CD14-positive monocyte (primary cell): ENCODE measurements around the gene DBN1. TPM values are rescaled to one million over a fixed set of nuclear protein-coding genes. Genes with fewer than 3 reads are reported as not detected.

Experiments
- DNase-seq, 3 donors: peaks; one replicate each; pipeline ENCODE4 v3.0.0-alpha.2; 2011 to 2022
- H2AFZ ChIP-seq: 2 replicates; pipeline ENCODE4 v1.6.0; 2012; ENCODE audit warnings: mild to moderate bottlenecking, low read depth, low read length, inconsistent platforms; ENCODE audit not compliant: insufficient read depth, poor library complexity, severe bottlenecking
- H3K27ac ChIP-seq, 2 donors: 1 replicate in 1 of 2; 2 replicates in 1 of 2; pipeline ENCODE4 v1.5.1; 2012 to 2013; ENCODE audit warnings: low read length in 2 of 2, control low read depth in 1 of 2, inconsistent platforms in 1 of 2, low read depth in 1 of 2, mild to moderate bottlenecking in 1 of 2
- H3K27me3 ChIP-seq, 2 donors: one replicate each; pipeline versions ENCODE4 v1.6.0 to v1.6.1; 2011 to 2013; ENCODE audit warnings: low read length in 2 of 2; ENCODE audit not compliant: control insufficient read depth in 2 of 2, insufficient read depth in 2 of 2
- H3K36me3 ChIP-seq, 2 donors: replicated peaks in 1 of 2; 1 replicate in 1 of 2; 2 replicates in 1 of 2; pipeline versions ENCODE4 v1.5.1 to v1.6.1; 2012 to 2013; ENCODE audit warnings: low read length in 2 of 2, control low read depth in 1 of 2, inconsistent platforms in 1 of 2, mild to moderate bottlenecking in 1 of 2; ENCODE audit not compliant: insufficient read depth in 2 of 2, control insufficient read depth in 1 of 2
- H3K4me1 ChIP-seq, 2 donors: 1 replicate in 1 of 2; 2 replicates in 1 of 2; pipeline versions ENCODE4 v1.5.1 to v1.6.1; 2012 to 2013; ENCODE audit warnings: low read length in 2 of 2, control low read depth in 1 of 2, inconsistent platforms in 1 of 2, mild to moderate bottlenecking in 1 of 2, moderate library complexity in 1 of 2; ENCODE audit not compliant: insufficient read depth in 2 of 2, control insufficient read depth in 1 of 2
- H3K4me2 ChIP-seq: replicated peaks from 2 replicates; pipeline ENCODE3; 2012; ENCODE audit warnings: low read length, moderate library complexity, mild to moderate bottlenecking; ENCODE audit not compliant: poor library complexity, severe bottlenecking; ENCODE audit errors: extremely low read depth
- H3K4me3 ChIP-seq, 3 experiments: fragments of 200-600 bp in 1 of 3; sonication (generic) in 1 of 3; replicated peaks in 1 of 3; 1 replicate in 2 of 3; 2 replicates in 1 of 3; pipeline ENCODE4 v1.5.1; 2011 to 2013; ENCODE audit warnings: low read length in 3 of 3, mild to moderate bottlenecking in 3 of 3, control low read depth in 2 of 3, low read depth in 2 of 3, inconsistent platforms in 1 of 3, moderate library complexity in 1 of 3
- H3K79me2 ChIP-seq: 2 replicates; pipeline ENCODE4 v1.6.0; 2012; ENCODE audit warnings: mild to moderate bottlenecking, control low read depth, inconsistent platforms, low read length, moderate library complexity; ENCODE audit not compliant: insufficient read depth
- H3K9ac ChIP-seq: 2 replicates; pipeline ENCODE4 v1.6.0; 2017; ENCODE audit warnings: low read length, mild to moderate bottlenecking; ENCODE audit not compliant: insufficient read depth, poor library complexity, severe bottlenecking
- H3K9me3 ChIP-seq, 2 donors: replicated peaks in 1 of 2; 1 replicate in 1 of 2; 2 replicates in 1 of 2; pipeline versions ENCODE4 v1.5.1 to v1.6.1; 2012 to 2013; ENCODE audit warnings: low read length in 2 of 2, control low read depth in 1 of 2; ENCODE audit not compliant: control insufficient read depth in 1 of 2, insufficient read depth in 1 of 2
- H4K20me1 ChIP-seq: 2 replicates; pipeline ENCODE4 v1.6.0; 2012; ENCODE audit warnings: mild to moderate bottlenecking, low read length, control low read depth, moderate library complexity; ENCODE audit not compliant: insufficient read depth
- H3K27ac Mint-ChIP-seq, 7 donors: one replicate each; pipeline ENCODE4 v1.8.0; 2020; ENCODE audit warnings: mild to moderate bottlenecking in 7 of 7, mixed read lengths in 7 of 7, moderate library complexity in 6 of 7, inconsistent platforms in 2 of 7
- H3K27me3 Mint-ChIP-seq, 3 donors: one replicate each; pipeline ENCODE4 v1.8.0; 2021 to 2022; ENCODE audit warnings: low read depth in 3 of 3, mild to moderate bottlenecking in 3 of 3, mixed read lengths in 3 of 3, moderate library complexity in 3 of 3, inconsistent platforms in 1 of 3
- H3K36me3 Mint-ChIP-seq, 2 donors: one replicate each; pipeline ENCODE4 v1.8.0; 2020; ENCODE audit warnings: mixed read lengths in 2 of 2, inconsistent platforms in 1 of 2, mild to moderate bottlenecking in 1 of 2
- H3K4me1 Mint-ChIP-seq: one replicate; pipeline ENCODE4 v1.8.0; 2020; ENCODE audit warnings: mild to moderate bottlenecking, mixed read lengths
- H3K4me3 Mint-ChIP-seq, 2 donors: one replicate each; pipeline ENCODE4 v1.8.0; 2020; ENCODE audit warnings: mild to moderate bottlenecking in 2 of 2, mixed read lengths in 2 of 2, moderate library complexity in 1 of 2
- H3K9me3 Mint-ChIP-seq, 7 donors: one replicate each; pipeline ENCODE4 v1.8.0; 2020 to 2022; ENCODE audit warnings: mixed read lengths in 7 of 7, mild to moderate bottlenecking in 6 of 7, moderate library complexity in 6 of 7, inconsistent platforms in 2 of 7
- CTCF ChIP-seq: fragments of 200-600 bp; IDR thresholded peaks from one replicate; pipeline ENCODE4 v1.8.0; 2022; ENCODE audit warnings: antibody characterized with exemption, mild to moderate bottlenecking
- WGBS: methylation state at CpG from one replicate; pipeline ENCODE4 v1.1.5; 2013; ENCODE audit warnings: missing lambda C conversion rate; ENCODE audit not compliant: insufficient coverage; 5-methylcytosine and 5-hydroxymethylcytosine counted together
- intact Hi-C, 2 donors: fragments of 100-400 bp; cut with micrococcal nuclease; formaldehyde crosslinking; loops; one replicate each; pipeline versions ENCODE4 v1.15.0 to v1.15.1; 2023
- polyA plus RNA-seq, 3 donors: library from polyadenylated mRNA; depleted of rRNA in 1 of 3; unstranded in 2 of 3; stranded (reverse) in 1 of 3; fragments of 300-500 nt in 2 of 3; fragments of >200 nt in 1 of 3; fragmentation: Illumina TruSeq in 2 of 3; gene quantifications; 1 replicate in 2 of 3; 2 replicates in 1 of 3; pipeline ENCODE4 v1.2.3, GENCODE V29; 2012 to 2021

Gene DBN1
- polyA plus RNA-seq, 3 donors, result 0.71 to 1.6 (median 0.73) TPM

DNA sequence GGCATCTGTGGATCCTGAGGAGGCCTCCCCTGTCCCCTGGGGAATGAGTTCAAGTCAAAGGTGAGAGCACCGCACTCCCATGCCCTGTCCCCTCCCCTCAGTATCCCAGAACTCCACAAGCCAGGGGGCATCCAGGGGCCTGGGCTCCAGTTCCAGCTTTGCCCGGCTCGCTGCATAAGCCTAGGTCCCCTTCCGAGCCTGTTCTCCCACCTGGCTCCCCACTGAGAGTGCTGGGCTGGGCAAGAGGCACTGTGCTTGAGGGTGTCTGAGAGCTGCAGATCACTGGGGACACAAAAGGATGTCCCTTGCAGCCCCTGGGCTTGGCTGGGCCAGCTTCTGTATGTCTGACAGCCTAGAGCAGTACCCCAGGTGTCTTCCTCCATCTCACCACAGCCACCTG lies 31.6 kb upstream of the DBN1 start:
- H3K9me3 ChIP-seq, result no peaks in the 10 kb centered on the region
- H3K36me3 ChIP-seq, result peaks cover 34 to 42% of the 10 kb centered on the region in 2 donors
- Mint-ChIP-seq H3K4me1 (peaks cover 66% of the 10 kb centered on the region), H3K9me3 (peaks cover 0 to 3% (median 0%) of the 10 kb centered on the region in 7 donors), H3K4me3 (peak overlapping the region in 1 of 2 donors; percentile 15), H3K36me3 (peaks cover 44 to 62% of the 10 kb centered on the region in 2 donors), H3K27ac (peak overlapping the region in 2 of 7 donors; percentile 60 to 66), H3K27me3 (peaks cover 6 to 8% (median 7%) of the 10 kb centered on the region in 3 donors)
- no peak for DNase-seq
- H2AFZ ChIP-seq, result no peak overlapping the region
- peaks cover 55% of the 10 kb centered on the region for H3K79me2 ChIP-seq
- peaks cover 86% of the 10 kb centered on the region for H4K20me1 ChIP-seq
- TF ChIP-seq CTCF, result no peak
- H3K4me1 ChIP-seq, result peaks cover 67 to 90% of the 10 kb centered on the region in 2 donors
- 100% methylated on average over 3 of the region's 4 CpGs for WGBS
- H3K4me3 ChIP-seq, result no peak overlapping the region
- no peak overlapping the region for H3K9ac ChIP-seq
- no peak overlapping the region for H3K27ac ChIP-seq
- H3K4me2 ChIP-seq, result no peak overlapping the region
- no peaks in the 10 kb centered on the region for H3K27me3 ChIP-seq
- intact Hi-C loops, result loop anchor here in 1 of 2 donors (10.0 kb wide), 1 partner anchor 190 kb away; the partner anchor contains the start of gene MXD3

DNA sequence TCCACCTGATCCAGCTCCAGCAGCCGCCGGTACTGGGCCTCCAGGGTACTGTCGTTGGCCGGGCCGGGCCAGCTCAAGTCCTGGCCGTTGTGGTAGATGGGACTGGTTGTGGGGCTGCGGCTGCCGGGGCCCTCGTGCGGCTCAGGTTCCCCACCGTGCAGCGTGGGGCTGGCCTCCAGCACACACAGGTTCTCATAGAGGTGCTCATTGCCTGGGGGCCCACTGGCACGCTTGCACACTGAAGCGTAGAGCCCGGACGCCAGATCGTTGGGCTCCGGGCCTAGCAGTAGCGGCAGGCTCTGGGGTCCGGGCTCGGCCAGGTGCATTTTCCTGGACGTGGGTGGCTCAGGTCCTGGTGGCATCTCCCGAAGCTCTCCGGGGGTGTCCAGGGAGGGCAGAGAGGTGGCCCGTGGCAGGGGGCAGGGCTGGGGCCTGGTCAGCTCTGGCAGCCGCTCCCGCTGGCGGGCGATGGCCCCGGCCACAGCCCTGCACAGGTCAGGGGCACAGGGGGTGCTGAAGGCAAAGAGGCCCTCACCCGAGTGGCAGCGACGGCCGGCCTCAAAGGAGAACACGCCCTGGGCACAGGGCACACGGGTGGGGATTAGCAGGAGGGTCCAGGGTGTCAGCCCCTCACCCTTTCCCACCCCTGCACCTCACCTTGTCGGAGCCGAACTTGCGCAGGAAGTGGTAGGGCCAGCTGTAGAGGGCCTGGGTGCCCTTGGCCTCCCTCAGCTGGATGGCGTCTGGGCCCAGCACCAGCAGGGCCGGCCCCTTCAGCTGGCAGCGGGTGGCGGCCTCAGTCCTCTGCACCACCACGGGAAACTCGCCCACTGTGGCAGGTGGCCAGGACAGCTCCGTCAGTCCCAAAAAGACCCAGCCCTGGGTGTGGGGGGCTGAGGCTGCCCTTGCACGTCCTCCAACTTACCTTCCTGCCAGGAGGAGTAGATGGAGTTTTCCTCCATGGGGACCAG lies 30.9 kb upstream of the DBN1 start:
- intact Hi-C loops, result loop anchor here (5.0 to 10.0 kb wide), 2 partner anchors 112 to 190 kb away; partner anchors contain the start of gene MXD3 (in 1 of the 2)
- peak overlapping the region in 1 of 7 donors; percentile 66 for H3K27ac Mint-ChIP-seq
- Histone ChIP-seq H3K9me3 (no peaks in the 10 kb centered on the region), H3K36me3 (peaks cover 34 to 42% of the 10 kb centered on the region in 2 donors), H4K20me1 (peaks cover 86% of the 10 kb centered on the region), H3K4me1 (peaks cover 62 to 85% of the 10 kb centered on the region in 2 donors), H3K9ac (no peak overlapping the region), H3K4me3 (no peak overlapping the region), H2AFZ (no peak overlapping the region), H3K27ac (no peak overlapping the region), H3K4me2 (no peak overlapping the region), H3K79me2 (peaks cover 48% of the 10 kb centered on the region), H3K27me3 (peaks cover 0 to 5% of the 10 kb centered on the region in 2 donors)
- peaks cover 0 to 3% (median 0%) of the 10 kb centered on the region in 7 donors for H3K9me3 Mint-ChIP-seq
- TF ChIP-seq CTCF, result no peak
- peaks cover 60% of the 10 kb centered on the region for H3K4me1 Mint-ChIP-seq
- no peak overlapping the region for H3K4me3 Mint-ChIP-seq
- WGBS, result 94% methylated on average over 40 of the region's 47 CpGs
- peaks cover 11 to 13% (median 13%) of the 10 kb centered on the region in 3 donors for H3K27me3 Mint-ChIP-seq
- DNase-seq, result no peak
- H3K36me3 Mint-ChIP-seq, result peaks cover 44 to 62% of the 10 kb centered on the region in 2 donors
